Spleen (tissue), 11 donors: Measurements from ENCODE around the gene ZDHHC11. TPM values are rescaled to one million over a fixed set of nuclear protein-coding genes. Genes with fewer than 3 reads are reported as not detected.

Source experiments
- DNase-seq: peaks from one replicate; pipeline ENCODE4 v3.0.0-alpha.2; 2020
- H3K27ac ChIP-seq, 8 donors: fragments of 200-600 bp; sonication (generic) in 7 of 8; 1 replicate in 4 of 8; 2 replicates in 4 of 8; pipeline versions ENCODE4 v1.5.0 to v1.8.0; 2016 to 2021; ENCODE audit warnings: inconsistent platforms in 4 of 8, mild to moderate bottlenecking in 4 of 8, moderate library complexity in 1 of 8
- H3K27me3 ChIP-seq, 7 donors: fragments of 200-600 bp; sonication (generic) in 6 of 7; replicated peaks in 1 of 7; 1 replicate in 4 of 7; 2 replicates in 3 of 7; pipeline versions ENCODE4 v1.5.0 to v1.8.0; 2016 to 2021; ENCODE audit warnings: inconsistent platforms in 3 of 7, mild to moderate bottlenecking in 1 of 7
- H3K36me3 ChIP-seq, 6 donors: fragments of 200-600 bp; sonication (generic) in 5 of 6; 1 replicate in 4 of 6; 2 replicates in 2 of 6; pipeline versions ENCODE4 v1.5.0 to v1.8.0; 2016 to 2021; ENCODE audit warnings: inconsistent platforms in 2 of 6
- H3K4me1 ChIP-seq, 6 donors: fragments of 200-600 bp; sonication (generic) in 5 of 6; 1 replicate in 3 of 6; 2 replicates in 3 of 6; pipeline versions ENCODE4 v1.5.0 to v1.8.0; 2016 to 2021; ENCODE audit warnings: inconsistent platforms in 3 of 6
- H3K4me3 ChIP-seq, 8 donors: fragments of 200-600 bp; sonication (generic) in 7 of 8; 1 replicate in 4 of 8; 2 replicates in 4 of 8; pipeline versions ENCODE4 v1.5.0 to v1.8.0; 2016 to 2021; ENCODE audit warnings: inconsistent platforms in 4 of 8, mild to moderate bottlenecking in 4 of 8, moderate library complexity in 2 of 8
- H3K9me3 ChIP-seq, 8 donors: fragments of 200-600 bp; sonication (generic) in 7 of 8; 1 replicate in 4 of 8; 2 replicates in 4 of 8; pipeline versions ENCODE4 v1.5.0 to v1.8.0; 2016 to 2021; ENCODE audit warnings: inconsistent platforms in 4 of 8
- POLR2A ChIP-seq, 3 donors: fragments of 450-650 bp; IDR thresholded peaks; one replicate each; pipeline ENCODE4 v1.5.1; 2017; ENCODE audit warnings: antibody characterized with exemption in 3 of 3, mild to moderate bottlenecking in 1 of 3
- POLR2AphosphoS5 ChIP-seq, 3 donors: sonication (generic); formaldehyde crosslinking; IDR thresholded peaks; one replicate each; pipeline ENCODE4 v1.5.1; 2017; ENCODE audit warnings: antibody characterized with exemption in 3 of 3
- WGBS, 5 donors: extraction: QIAGEN DNeasy Blood & Tissue Kit in 3 of 5; methylation state at CpG; one replicate each; pipeline versions ENCODE4 v1.1.5 to v1.1.7; 2013 to 2018; 5-methylcytosine and 5-hydroxymethylcytosine counted together
- intact Hi-C: fragments of 100-400 bp; cut with DNase I; formaldehyde crosslinking; loops from one replicate; pipeline ENCODE4 v1.15.0; 2023; ENCODE audit warnings: low total_unique reads
- polyA plus RNA-seq, 3 donors: library from polyadenylated mRNA; stranded (reverse); fragments of 200-250 nt; gene quantifications; one replicate each; pipeline ENCODE4 v1.2.1, GENCODE V29; 2013
- total RNA-seq, 7 donors: library from RNA; depleted of rRNA in 3 of 7; stranded (reverse); fragments of >200 nt in 3 of 7; fragmentation: NEBNext Ultra II Directional in 4 of 7; extraction: Animal tissue kit (Norgen Biotek cat#: 25700) in 4 of 7; gene quantifications; one replicate each; pipeline versions ENCODE4 v1.1.0 to v1.2.1, GENCODE V29; 2016 to 2021
- TF ChIP-seq, protein P1 (sequence below), 11 experiments: fragments of 200-600 bp in 7 of 11; fragments of 450-650 bp in 4 of 11; sonication (generic) in 4 of 11; IDR thresholded peaks in 8 of 11; conservative IDR thresholded peaks in 3 of 11; 1 replicate in 7 of 11; 2 replicates in 4 of 11; pipeline versions ENCODE4 v1.4.0 to v1.8.0; 2016 to 2021; ENCODE audit warnings: antibody characterized with exemption in 11 of 11, inconsistent platforms in 4 of 11, mild to moderate bottlenecking in 1 of 11
- donor health status: healthy with polysubstance abuse.
- donor health status: DM: no; HTN: no; CAD: no; lungs with moderate emphysema.
- donor health status: DM: no; HTN: no; CAD: no.
- donor health status: Bipolar disorder and iron deficiency.
- donor health status: healthy.
- donor health status: DM: no; HTN: no; CAD: no.
- donor health status: DM: yes; HTN: yes; CAD: no.

Gene ZDHHC11
- total and polyA plus RNA-seq, 10 donors = 1.3 to 75.0 (median 6.4) TPM

DNA sequence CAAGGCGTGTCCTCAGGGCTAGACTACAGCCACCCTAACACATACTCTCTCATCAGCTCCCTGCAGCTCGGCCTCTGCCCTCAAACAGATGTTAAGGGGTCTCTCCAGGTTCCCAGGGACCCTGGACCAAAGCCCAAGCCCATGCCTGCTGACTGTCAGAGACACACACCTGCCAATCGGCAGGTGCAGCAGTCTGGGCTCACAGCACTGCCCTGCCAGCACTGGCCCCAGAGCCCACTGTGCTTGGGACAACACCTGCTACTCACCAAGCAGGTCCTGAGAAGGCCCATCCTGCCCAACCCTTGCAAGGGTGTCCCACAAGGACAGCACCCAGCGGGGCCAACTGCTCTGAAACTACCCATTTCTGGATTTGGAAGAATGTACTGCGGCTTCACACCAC is 20.2 kb upstream of the ZDHHC11 start:
- Histone ChIP-seq H3K27ac (no peak overlapping the region), H3K27me3 (no peaks in the 10 kb centered on the region), H3K9me3 (no peaks in the 10 kb centered on the region), H3K4me3 (no peak overlapping the region), H3K36me3 (peaks cover 7 to 100% (median 97%) of the 10 kb centered on the region in 6 donors), H3K4me1 (peaks cover 0 to 21% (median 3%) of the 10 kb centered on the region in 6 donors)
- DNase-seq = no peak
- intact Hi-C loops = no loop called here
- TF ChIP-seq, protein P1, sequence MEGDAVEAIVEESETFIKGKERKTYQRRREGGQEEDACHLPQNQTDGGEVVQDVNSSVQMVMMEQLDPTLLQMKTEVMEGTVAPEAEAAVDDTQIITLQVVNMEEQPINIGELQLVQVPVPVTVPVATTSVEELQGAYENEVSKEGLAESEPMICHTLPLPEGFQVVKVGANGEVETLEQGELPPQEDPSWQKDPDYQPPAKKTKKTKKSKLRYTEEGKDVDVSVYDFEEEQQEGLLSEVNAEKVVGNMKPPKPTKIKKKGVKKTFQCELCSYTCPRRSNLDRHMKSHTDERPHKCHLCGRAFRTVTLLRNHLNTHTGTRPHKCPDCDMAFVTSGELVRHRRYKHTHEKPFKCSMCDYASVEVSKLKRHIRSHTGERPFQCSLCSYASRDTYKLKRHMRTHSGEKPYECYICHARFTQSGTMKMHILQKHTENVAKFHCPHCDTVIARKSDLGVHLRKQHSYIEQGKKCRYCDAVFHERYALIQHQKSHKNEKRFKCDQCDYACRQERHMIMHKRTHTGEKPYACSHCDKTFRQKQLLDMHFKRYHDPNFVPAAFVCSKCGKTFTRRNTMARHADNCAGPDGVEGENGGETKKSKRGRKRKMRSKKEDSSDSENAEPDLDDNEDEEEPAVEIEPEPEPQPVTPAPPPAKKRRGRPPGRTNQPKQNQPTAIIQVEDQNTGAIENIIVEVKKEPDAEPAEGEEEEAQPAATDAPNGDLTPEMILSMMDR (IDR thresholded peaks at IDR 0.05 in 8 of 11, conservative IDR thresholded peaks at IDR 0.05 in 3 of 11) = no peak
- no peak for TF ChIP-seq POLR2AphosphoS5 (IDR thresholded peaks at IDR 0.05)
- TF ChIP-seq POLR2A (IDR thresholded peaks at IDR 0.05) = no peak
- WGBS, 5 donors = 94 to 98% (median 95%) methylated on average over 4 to 5 of the region's 5 CpGs

DNA sequence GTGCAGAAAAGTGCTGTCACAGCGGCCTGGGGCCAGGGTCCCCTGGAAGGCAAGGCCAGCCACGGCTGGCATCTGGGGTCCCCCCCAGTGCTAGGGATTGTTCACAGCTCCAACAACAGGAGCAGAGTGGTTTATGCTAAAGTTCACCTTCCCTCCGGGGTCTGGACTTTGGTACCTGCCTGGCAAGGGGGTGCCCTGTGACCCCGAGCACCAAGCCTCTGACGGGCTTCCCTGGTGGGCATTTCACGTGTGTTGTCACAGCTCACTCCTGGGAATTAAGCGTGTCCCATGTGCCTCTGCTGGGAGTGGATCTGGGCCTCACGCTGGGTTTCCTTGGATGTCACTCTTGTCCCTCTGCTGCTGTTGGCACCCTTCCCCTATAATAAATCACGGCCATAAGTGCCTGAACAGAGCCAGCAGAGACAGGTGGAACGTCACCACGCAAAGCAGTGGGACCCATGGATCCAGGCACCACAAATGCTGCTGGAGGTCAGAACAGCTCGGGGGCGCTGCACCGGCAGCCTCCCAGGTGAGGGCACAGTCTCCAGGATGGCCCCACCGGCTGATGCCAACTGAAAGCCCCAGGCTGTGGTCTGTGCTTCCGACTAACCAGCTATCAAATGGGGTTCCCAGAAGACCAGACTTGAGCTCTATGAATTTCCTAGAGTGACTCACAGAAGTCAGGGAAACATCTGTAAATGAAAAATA is 17.8 kb upstream of the ZDHHC11 start:
- TF ChIP-seq POLR2AphosphoS5 (IDR thresholded peaks at IDR 0.05) (no peak), POLR2A (IDR thresholded peaks at IDR 0.05) (no peak)
- TF ChIP-seq, protein P1 (IDR thresholded peaks at IDR 0.05 in 8 of 11, conservative IDR thresholded peaks at IDR 0.05 in 3 of 11) = no peak
- peaks cover 3 to 100% (median 97%) of the 10 kb centered on the region in 6 donors for H3K36me3 ChIP-seq
- H3K27me3 ChIP-seq = no peaks in the 10 kb centered on the region
- WGBS, 5 donors = 93 to 99% (median 98%) methylated on average over 16 of the region's 16 CpGs
- no peak overlapping the region for H3K27ac ChIP-seq
- no peak for DNase-seq
- no peaks in the 10 kb centered on the region for H3K9me3 ChIP-seq
- no peak overlapping the region for H3K4me3 ChIP-seq
- H3K4me1 ChIP-seq = peaks cover 0 to 18% (median 3%) of the 10 kb centered on the region in 6 donors
- intact Hi-C loops = no loop called here

DNA sequence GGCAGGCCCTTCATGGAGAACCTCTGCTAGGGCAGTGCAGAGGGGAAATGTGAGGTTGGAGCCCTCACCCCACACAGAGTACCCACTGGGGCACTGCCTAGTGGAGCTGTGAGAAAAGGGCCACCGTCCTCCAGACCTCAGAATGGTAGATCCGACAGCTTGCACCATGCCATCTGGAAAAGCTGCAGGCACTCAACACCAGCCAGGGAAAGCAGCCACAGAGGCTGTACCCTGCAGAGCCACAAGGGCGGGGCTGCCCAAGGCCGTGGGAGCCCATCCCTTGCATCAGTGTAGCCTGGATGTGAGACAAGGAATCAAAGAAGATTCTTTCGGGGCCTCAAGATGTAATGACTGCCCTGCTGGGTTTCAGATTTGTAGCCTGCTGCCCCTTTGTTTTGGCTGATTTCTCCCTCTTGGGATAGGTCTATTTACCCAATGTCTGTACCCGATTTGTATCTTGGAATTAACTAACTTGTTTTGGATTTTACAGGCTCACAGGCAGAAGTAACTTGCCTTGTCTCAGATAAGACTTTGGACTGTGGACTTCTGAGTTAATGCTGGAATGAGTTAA is 16.6 kb upstream of the ZDHHC11 start:
- Histone ChIP-seq H3K27ac (no peak overlapping the region), H3K27me3 (no peaks in the 10 kb centered on the region), H3K4me1 (peaks cover 0 to 6% (median 0%) of the 10 kb centered on the region in 6 donors), H3K9me3 (no peaks in the 10 kb centered on the region), H3K36me3 (peaks cover 7 to 100% (median 98%) of the 10 kb centered on the region in 6 donors), H3K4me3 (no peak overlapping the region)
- 95 to 99% (median 98%) methylated on average over 5 to 6 of the region's 6 CpGs for WGBS, 5 donors
- intact Hi-C loops = no loop called here
- TF ChIP-seq POLR2AphosphoS5 (IDR thresholded peaks at IDR 0.05) (no peak), POLR2A (IDR thresholded peaks at IDR 0.05) (no peak)
- TF ChIP-seq, protein P1 (IDR thresholded peaks at IDR 0.05 in 8 of 11, conservative IDR thresholded peaks at IDR 0.05 in 3 of 11) = no peak
- no peak for DNase-seq

DNA sequence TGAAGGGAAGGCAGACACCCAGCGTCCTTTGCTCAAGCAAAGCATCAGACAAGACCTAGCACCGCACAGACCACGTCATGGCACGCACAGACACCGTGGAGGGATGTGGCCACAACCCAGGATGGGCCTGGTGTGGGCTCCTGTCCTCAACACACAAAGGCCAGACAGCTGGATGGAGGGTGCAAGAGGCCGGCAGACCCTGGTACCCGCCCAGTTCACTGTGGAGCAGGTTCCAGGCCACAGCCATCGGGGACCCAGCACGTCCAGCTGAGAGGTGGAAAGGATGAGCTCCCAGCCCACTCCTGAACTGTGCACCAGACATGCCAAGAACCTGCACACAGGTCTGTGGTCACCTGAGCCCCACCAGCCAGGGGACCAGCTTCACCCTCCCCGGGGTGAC is 15.0 kb upstream of the ZDHHC11 start:
- no peak overlapping the region for H3K27ac ChIP-seq
- H3K27me3 ChIP-seq = no peaks in the 10 kb centered on the region
- WGBS, 5 donors = 89 to 97% (median 94%) methylated on average over 8 to 10 of the region's 10 CpGs
- intact Hi-C loops = no loop called here
- H3K4me1 ChIP-seq = no peaks in the 10 kb centered on the region
- no peak overlapping the region for H3K4me3 ChIP-seq
- peaks cover 4 to 93% (median 85%) of the 10 kb centered on the region in 6 donors for H3K36me3 ChIP-seq
- DNase-seq = no peak
- no peaks in the 10 kb centered on the region for H3K9me3 ChIP-seq
- TF ChIP-seq, protein P1 (IDR thresholded peaks at IDR 0.05 in 8 of 11, conservative IDR thresholded peaks at IDR 0.05 in 3 of 11) = no peak
- TF ChIP-seq POLR2A (IDR thresholded peaks at IDR 0.05) (no peak), POLR2AphosphoS5 (IDR thresholded peaks at IDR 0.05) (no peak)
